GM11168 (cell line): ENCODE data around the gene CALM3.

ENCODE experiments used
- in situ Hi-C: fragments of 300-500 bp; cut with MboI; formaldehyde crosslinking; loops from one replicate; pipeline ENCODE4 v1.12.0; 2022; ENCODE audit warnings: low sequenced_read_pairs; ENCODE audit not compliant: unreplicated experiment

Gene CALM3

DNA sequence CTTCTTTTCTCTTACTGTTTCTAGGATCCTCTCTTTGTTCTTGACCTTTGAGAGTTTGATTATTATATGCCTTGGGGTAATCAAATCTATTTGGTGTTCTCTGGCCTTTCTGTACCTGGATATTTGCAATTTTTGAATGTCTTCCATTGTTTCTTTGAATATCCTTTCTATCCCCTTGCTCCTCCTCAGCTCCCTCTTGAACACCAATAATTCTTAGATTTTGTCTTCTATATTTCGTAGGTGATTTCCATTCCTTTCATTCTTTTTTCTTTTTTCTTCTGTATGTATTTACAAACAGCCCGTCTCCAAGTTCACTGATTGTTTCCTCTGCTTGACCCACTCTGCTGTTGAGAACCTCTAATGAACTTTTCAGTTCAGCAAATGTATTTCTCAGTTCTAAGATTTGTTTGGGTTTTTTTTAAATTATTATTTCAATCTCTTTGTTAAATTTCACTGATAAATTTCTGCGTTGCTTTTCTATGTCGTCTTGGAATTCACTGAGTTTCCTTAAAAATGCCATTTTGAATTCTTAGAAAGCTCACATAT lies 2.7 kb upstream of the CALM3 start:
- in situ Hi-C loops = no loop called here

DNA sequence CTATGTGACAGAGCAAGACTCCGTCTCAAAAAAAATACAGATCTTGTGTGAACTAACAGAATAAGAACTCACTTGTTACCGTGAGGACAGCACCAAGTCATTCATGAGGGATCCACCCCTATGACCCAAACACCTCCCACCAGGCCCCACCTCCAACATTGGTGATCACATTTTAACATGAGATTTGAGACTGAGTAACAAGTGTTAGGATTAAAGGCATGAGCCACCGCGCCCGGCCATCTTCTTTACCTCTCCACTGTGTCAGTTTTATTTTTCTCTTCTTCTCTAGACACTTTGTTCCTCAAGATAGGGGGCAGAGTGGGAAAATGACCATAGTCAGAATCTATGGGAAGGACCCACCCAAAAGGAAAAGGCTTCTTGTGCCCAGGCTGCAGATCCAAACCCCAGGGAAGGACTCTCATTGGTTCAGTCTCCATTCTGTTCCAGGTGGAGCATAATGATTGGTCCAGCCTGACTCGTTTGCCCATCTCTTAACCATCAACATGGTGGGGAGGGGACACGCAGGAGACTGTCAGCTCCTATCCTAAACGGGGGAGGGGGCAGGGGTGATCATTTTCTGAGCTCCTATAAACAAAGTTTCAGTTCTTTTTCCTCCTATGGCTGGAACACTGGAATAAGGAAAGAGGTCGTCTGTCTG lies 1.3 kb upstream of the CALM3 start:
- in situ Hi-C loops = no loop called here

DNA sequence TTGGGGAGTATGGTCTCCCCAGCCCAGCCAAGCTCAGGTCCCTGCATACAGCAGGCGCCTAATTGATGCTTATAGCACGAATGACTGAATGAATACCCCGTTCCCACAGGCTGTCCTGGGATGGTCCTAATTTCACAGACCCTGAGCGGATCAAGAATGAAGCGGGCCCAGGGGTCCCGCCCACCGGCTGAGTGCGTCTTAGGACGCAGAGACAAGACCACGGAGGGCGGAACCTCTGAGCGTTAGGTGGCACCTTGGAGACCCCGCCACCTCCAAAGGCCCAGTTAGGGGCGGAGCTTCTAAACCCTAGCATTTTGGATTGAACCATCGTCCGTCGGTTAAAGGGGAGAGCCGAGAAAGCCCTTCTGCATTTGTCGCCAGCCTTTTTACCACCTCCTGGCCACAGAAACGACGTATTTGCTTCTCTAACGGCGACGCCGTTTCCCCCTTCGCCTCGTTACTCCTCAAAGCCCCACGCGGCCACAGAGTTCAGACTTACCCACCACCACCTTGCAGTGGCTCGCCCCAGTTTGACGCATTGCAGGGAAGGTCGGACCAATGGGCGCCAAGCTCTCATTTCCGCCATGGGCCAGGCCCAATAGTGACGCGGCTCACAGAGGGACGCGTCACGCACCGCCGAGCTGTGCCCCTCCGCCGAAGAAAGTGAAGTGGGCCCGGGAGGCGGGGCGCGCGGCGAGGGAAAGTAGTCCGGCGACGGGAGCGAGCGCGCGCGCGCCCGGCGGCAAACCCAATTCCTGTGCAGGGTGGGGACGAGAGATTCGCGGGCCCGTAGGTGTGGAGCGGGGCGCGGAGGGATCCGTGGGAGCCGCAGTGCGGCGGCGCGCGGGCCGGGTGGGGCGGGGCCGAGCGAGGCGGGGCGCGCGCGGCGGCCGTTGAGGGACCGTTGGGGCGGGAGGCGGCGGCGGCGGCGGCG lies 479 bp upstream of the CALM3 start:
- in situ Hi-C loops = no loop called here

DNA sequence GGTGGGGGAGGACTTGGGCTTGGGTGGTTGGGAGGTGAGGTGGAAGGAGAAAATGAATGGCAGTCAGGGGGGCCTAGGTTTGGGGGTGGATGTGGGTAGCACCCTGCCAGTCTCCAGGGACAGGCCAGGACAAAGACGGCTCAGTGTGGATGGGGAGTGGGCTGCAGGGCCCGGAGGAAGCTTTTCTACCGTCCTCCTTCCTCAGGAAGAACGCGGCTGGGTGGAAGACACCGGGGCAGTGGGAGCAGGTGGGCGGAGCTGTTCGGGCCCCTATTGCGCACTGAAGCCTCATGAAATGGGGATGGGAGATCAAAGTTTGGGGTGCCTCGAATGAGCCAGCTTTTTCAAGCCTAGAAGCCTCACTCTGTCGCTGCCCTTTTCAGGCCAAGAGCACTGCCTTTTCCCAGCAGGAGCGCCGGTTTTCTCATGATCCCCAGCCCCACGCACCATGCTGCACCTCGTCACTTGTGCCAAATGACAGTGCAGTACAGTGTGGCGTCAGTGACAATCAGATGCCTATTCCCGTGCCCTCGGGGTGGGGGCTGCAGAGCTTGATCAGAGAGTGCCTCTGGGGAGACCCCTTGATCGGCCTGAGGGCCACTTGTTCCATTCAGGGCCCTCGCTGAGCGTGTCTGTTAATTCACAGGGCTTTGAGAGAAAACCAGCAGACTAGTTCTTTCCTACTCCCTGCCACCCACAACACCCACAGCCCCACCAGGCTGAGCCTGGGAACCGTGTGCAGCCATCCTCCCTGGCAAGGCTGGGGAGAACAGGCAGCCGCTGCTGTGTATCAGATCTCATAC lies 1.5 kb downstream of the CALM3 start:
- in situ Hi-C loops = no loop called here

DNA sequence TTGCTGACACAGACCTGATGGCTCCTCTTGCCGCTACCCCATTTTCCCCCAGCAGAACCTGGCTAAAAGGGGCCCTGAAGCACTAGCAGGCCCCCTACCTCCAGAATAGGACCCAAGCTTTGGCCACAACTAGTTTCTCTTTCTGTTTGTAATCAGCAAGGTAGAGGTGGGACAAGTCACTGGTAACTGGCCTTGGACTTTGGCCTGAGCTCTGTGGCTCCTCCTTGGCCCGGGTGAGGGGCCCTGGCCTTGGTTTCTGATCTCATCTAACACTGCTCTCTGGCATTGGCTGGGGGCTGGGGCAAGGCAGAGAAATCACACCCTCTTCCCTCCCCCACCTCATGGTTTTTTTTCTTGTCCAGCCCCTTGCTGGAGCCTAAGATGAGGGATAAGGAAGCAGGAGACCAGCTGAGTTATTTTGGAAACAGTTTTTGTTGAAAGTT lies 2.1 kb downstream of the CALM3 start:
- in situ Hi-C loops = no loop called here

DNA sequence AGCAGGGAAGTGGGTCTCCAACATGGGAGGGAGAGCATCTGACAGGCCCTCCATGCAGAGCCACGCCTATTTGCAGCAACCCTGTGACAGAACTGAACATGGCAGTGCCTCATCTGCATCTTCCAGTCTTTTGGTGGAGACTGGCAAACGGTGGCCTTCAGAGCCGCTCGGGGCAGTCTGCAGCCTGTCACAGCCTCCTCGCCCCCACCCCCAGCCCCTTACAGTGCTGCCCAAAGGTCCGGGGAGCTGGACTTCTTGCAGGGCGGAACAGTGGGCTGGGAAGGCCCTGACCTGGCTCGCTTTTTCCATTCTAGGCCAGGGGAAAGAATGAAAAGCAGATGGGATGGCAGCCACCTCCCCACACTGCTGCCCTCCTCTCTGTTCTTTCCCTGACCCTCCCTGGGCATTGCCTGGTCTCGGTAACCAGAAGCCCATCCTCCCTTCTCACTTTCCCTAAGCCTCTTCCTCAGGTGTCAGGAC lies 2.7 kb downstream of the CALM3 start:
- in situ Hi-C loops = no loop called here

DNA sequence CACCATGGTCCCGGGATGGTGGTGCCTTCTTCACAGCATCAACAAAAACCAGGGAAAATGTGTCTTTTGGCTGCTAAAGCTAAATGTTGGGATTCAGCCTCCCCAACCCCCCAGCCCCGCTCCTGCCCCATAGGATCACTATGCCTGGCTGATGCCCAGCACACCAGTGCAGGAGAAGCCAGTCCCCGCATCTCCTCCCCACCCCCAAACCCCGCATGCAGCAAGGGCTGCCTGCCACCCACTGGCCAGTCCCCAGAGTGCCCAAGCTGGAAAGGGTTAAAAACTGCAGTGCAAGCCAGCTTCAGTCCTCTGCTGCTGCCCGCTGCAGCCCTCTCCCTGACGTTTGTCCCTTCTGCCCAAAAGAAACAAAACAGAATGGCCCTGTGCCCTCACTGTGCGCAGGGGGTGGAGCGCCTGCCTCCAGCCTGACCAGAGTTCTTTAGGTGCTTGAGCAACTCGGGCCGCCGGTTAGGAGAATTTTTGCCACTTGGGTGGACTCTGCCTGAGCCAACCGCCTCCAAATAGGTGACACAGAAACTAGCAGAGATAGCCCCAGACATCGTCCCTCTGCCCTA lies 3.7 kb downstream of the CALM3 start:
- in situ Hi-C loops = no loop called here

DNA sequence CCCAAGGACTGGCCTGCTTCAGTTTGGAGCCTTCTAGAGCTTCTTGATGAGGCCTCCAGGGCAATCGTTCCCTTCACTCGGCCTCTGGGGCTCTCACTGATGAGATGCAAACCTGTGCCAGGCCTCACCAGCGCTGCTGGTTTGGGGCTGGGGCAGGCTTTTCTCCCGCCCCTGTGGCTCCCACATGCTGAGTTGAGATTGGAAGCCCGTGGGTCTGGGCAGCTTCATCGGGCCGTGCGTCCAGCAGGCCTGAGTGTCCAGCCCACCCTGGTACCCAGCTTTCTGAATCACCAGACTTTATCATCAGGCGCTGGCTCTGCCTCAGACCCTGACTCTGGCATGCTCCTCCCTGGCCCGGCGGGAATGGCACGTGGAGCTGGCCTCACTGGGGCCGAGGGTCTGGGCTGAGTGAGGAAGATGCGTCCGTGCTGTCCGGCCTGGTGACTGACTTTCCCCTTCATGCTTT lies 4.3 kb downstream of the CALM3 start:
- in situ Hi-C loops = no loop called here

DNA sequence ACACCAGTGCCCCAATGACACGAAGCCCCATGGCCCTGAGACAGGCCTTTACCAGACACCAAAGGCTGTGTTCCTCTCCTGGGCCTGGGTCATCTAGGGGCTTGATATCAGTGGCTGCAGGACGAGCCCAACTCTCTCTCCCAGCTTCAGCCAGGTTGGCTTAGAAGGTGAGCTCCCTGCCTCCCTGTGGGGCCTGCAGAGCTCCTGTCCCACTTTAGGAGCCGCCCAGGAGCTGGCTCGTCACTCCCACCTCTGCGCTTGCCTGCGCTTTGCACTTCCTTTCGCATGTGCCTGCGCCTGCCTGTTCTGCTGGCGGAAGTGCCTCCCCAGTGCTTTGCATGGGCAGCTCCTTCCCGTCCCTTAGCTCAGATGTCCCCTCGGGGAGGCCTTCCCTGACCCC lies 4.9 kb downstream of the CALM3 start:
- in situ Hi-C loops = no loop called here

DNA sequence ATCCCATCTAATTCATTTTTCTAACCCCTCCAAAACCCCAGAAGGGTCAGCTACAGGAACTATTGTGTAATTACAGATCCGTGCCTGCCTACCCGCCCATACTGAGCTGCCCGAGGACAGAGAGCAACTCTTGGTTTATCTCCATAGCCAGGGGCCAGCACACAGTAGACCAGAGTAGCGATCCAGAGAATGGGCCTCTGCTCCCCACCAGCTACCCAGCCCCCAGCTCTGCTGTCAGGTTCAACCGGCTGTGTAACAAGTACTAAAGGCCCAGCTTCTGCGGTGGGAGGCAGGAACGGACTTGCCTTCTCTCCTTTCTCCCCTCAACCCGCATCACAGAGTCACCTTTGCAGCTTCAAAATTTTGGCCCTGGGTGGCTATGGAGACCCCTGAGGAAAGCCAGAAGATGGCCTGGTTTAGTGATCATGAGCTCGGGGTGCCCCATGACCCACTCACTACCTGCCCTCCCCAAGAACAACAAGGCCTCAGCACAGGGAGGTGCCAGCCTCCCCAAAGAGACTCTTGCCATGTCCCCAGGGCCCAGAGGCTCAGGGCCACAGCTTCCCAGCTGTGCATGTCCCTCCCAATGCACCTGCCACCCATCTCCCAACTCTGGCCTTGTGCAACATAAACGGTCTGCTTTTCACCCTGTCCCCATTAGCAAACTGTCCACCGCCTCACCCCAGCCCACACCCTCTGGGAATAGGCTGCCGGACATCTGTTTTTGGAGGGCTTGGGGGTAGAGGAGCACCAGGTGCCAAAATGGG lies 5.7 kb downstream of the CALM3 start:
- in situ Hi-C loops = no loop called here

DNA sequence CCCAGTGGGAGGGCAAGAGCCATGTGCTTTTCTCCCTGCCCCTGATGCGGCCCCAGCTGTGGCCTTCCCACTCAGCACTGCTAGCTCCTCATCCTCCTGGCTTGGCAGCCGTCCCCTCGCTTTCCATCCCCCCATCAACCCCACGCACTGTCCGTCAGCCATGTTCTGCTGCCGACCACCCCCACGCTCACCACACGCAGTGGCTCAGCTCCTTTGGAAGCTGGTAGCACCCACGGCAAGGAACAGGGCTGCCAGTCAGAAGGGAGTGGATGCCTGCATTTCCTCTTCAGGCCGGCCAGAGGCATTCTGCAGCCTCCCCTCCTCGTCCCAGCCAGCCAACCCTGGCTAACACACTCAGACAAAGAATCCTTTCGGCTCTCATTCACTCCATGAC lies 6.3 kb downstream of the CALM3 start:
- in situ Hi-C loops = no loop called here

DNA sequence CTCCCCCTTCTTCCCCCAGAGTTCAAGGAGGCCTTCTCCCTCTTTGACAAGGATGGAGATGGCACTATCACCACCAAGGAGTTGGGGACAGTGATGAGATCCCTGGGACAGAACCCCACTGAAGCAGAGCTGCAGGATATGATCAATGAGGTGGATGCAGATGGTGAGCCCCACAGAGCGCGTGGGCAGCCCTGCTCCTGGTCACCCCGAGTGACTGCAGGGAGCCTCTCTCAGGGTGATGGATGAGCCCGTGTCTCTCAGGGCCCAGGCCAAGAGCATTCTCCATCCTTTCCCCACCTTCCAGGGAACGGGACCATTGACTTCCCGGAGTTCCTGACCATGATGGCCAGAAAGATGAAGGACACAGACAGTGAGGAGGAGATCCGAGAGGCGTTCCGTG lies 7.0 kb downstream of the CALM3 start:
- in situ Hi-C loops = no loop called here

DNA sequence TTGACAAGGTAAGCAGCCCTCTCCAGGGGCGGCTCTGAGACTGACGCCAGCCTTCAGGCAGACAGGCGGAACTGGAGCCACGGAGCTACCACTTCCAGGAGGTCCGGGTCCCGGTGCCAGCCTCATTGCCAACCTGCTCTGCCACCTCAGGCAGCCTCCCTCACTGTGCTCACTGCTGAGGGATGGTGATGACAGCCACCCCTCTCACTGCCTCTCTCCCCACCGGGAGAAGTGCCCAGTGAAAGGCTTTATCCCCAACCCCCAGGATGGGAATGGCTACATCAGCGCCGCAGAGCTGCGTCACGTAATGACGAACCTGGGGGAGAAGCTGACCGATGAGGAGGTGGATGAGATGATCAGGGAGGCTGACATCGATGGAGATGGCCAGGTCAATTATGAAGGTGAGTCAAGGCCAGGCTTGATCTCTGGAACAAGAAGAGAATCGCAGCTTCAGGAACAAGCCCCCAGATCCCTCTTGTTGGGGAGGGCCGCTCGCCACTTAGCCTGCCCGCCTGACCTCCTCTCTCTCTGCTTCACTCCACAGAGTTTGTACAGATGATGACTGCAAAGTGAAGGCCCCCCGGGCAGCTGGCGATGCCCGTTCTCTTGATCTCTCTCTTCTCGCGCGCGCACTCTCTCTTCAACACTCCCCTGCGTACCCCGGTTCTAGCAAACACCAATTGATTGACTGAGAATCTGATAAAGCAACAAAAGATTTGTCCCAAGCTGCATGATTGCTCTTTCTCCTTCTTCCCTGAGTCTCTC lies 7.6 kb downstream of the CALM3 start:
- in situ Hi-C loops = no loop called here

DNA sequence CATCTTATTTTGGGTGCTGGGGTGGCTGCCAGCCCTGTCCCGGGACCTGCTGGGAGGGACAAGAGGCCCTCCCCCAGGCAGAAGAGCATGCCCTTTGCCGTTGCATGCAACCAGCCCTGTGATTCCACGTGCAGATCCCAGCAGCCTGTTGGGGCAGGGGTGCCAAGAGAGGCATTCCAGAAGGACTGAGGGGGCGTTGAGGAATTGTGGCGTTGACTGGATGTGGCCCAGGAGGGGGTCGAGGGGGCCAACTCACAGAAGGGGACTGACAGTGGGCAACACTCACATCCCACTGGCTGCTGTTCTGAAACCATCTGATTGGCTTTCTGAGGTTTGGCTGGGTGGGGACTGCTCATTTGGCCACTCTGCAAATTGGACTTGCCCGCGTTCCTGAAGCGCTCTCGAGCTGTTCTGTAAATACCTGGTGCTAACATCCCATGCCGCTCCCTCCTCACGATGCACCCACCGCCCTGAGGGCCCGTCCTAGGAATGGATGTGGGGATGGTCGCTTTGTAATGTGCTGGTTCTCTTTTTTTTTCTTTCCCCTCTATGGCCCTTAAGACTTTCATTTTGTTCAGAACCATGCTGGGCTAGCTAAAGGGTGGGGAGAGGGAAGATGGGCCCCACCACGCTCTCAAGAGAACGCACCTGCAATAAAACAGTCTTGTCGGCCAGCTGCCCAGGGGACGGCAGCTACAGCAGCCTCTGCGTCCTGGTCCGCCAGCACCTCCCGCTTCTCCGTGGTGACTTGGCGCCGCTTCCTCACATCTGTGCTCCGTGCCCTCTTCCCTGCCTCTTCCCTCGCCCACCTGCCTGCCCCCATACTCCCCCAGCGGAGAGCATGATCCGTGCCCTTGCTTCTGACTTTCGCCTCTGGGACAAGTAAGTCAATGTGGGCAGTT lies 8.6 kb downstream of the CALM3 start:
- in situ Hi-C loops = loop anchor here (5.0 kb wide), 1 partner anchor 53 kb away; the partner anchor contains the start of gene DACT3

DNA sequence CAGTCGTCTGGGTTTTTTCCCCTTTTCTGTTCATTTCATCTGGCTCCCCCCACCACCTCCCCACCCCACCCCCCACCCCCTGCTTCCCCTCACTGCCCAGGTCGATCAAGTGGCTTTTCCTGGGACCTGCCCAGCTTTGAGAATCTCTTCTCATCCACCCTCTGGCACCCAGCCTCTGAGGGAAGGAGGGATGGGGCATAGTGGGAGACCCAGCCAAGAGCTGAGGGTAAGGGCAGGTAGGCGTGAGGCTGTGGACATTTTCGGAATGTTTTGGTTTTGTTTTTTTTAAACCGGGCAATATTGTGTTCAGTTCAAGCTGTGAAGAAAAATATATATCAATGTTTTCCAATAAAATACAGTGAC lies 9.3 kb downstream of the CALM3 start:
- in situ Hi-C loops = loop anchor here (5.0 kb wide), 1 partner anchor 52 kb away; the partner anchor contains the start of gene DACT3

DNA sequence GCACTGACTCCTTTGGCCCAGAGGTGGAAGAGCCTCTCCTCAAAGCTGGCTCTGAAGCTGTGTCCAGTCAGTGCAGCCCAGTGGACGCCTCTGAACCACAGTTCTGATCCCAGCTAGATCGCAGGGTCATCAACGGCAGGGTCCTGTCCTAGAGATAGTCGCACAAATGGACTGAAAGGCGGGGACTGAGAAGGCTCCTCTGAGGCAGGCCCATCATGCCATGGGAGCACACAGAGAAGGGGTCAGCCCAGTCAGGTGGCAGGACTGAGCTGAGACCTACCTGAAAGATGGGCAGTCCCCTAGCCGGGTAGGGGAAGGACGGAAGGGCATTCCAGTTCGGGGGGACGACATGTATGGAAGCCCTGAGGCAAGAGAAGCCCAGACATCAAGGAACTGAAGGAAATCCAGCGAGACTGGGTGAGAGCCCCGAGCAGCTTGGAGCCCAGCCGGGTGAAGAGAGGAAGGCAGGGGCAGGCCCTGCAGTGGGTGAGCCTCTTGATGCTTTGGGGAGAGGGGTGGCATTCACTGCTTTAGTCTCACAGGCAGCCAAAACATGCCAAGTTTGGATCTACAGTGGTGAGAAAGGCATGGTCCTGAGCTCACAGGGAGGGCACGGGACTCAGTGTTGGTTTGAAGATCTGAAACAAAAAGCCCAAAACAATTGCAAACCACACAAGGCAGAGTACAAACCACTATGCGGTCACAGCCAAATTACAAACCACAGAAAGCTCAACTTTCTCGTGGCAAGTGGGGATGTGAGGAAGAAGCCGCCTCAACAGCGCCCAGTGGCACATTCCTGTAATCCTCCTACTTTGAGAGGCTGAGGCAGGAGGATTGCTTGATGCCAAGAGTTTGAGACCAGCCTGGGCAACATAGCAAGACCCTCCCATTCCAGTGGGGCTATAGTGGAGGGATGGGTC lies 10.0 kb downstream of the CALM3 start:
- in situ Hi-C loops = loop anchor here (5.0 kb wide), 1 partner anchor 51 kb away; the partner anchor contains the start of gene DACT3
